ENCODE results near the gene SND1. TPM values are rescaled to one million over a fixed set of nuclear protein-coding genes. Genes with fewer than 3 reads are reported as not detected.

SND1 gene
- total and polyA plus RNA-seq, 5 donors from 2014 or later: 84.4 to 121 (median 86.9) TPM

GRCh38 chr7:128121711-128122530, 469.9 kb downstream of the SND1 start:
- H3K27me3 Mint-ChIP-seq: peaks cover 31% of the 10 kb centered on the region

DNA sequence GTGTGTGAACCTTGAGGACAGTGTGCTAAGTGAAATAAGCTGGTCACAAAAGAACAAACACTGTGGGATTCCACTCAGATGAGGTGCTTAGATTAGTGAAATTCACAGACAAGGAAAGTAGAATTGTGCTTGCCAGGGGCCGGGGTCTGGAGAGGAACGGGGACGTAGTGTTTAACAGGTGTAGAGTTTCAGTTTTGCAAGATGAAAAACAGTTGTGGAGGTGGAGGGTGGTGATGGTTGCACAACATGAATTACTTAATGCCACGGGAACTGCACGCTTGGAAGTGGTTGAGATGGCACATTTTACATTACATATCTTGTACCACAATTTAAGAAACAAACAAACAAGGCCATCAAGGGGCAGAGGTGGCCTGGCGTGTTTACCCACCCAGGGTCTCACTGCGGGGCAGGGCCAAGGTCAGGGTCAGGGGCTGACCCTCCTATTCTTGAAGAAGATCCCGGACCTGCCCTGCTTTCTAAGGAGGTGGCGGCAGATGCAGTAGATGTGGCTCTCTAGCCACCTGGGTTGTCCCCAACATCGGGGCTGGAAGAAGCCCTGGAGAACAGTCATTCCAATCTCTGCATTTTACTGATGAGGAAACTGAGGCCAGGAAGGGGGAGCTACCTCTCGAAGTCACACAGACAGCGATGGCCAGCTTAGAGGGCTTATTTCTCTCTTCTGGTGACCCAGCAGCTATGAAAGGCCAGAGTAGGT, 470.7 kb downstream of the SND1 start:
- H3K9me3 ChIP-seq (ENCODE audit: control insufficient read depth in 2 of 2, low read length in 2 of 2): no peaks in the 10 kb centered on the region
- no peaks in the 10 kb centered on the region for H3K36me3 ChIP-seq (ENCODE audit: control insufficient read depth, insufficient read depth, low read length)
- peak overlapping the region in 1 of 3 donors; percentile 49 for H3K27ac Mint-ChIP-seq
- no peak overlapping the region for H3K4me3 Mint-ChIP-seq
- no peak for ATAC-seq (ENCODE audit: low read depth in 2 of 2)
- H3K36me3 Mint-ChIP-seq: no peaks in the 10 kb centered on the region
- peaks cover 0 to 1% (median 0%) of the 10 kb centered on the region in 7 donors for H3K9me3 Mint-ChIP-seq
- H3K4me1 ChIP-seq (ENCODE audit: control insufficient read depth, insufficient read depth, low read length, poor library complexity, severe bottlenecking): no peaks in the 10 kb centered on the region
- no peak overlapping the region for H3K4me3 ChIP-seq (ENCODE audit: low read depth, low read length)
- H3K27me3 Mint-ChIP-seq: peaks cover 32% of the 10 kb centered on the region
- DNase-seq: no peak
- H3K4me1 Mint-ChIP-seq: peaks cover 0 to 6% (median 5%) of the 10 kb centered on the region in 4 donors
- no peak overlapping the region for H3K27ac ChIP-seq (ENCODE audit: insufficient read depth, low read length, poor library complexity, severe bottlenecking)
- H3K27me3 ChIP-seq (ENCODE audit: control insufficient read depth, insufficient read depth, low read length): peaks cover 5% of the 10 kb centered on the region

More at GRCh38 chr7:128121711-128122530, 469.9 kb downstream of the SND1 start:
- peaks cover 5% of the 10 kb centered on the region for H3K27me3 ChIP-seq (ENCODE audit: control insufficient read depth, insufficient read depth, low read length)
- peaks cover 0 to 6% (median 5%) of the 10 kb centered on the region in 4 donors for H3K4me1 Mint-ChIP-seq
- H3K36me3 Mint-ChIP-seq: no peaks in the 10 kb centered on the region
- H3K4me1 ChIP-seq (ENCODE audit: control insufficient read depth, insufficient read depth, low read length, poor library complexity, severe bottlenecking): no peaks in the 10 kb centered on the region
- no peak overlapping the region for H3K4me3 Mint-ChIP-seq
- no peaks in the 10 kb centered on the region for H3K36me3 ChIP-seq (ENCODE audit: control insufficient read depth, insufficient read depth, low read length)
- peaks cover 0 to 1% (median 0%) of the 10 kb centered on the region in 7 donors for H3K9me3 Mint-ChIP-seq
- DNase-seq (no peak), ATAC-seq (ENCODE audit: low read depth in 2 of 2) (no peak)
- no peak overlapping the region for H3K27ac Mint-ChIP-seq
- H3K27ac ChIP-seq (ENCODE audit: insufficient read depth, low read length, poor library complexity, severe bottlenecking): no peak overlapping the region
- no peak overlapping the region for H3K4me3 ChIP-seq (ENCODE audit: low read depth, low read length)
- H3K9me3 ChIP-seq (ENCODE audit: control insufficient read depth in 2 of 2, low read length in 2 of 2): no peaks in the 10 kb centered on the region

- Mint-ChIP-seq H3K27ac (peak overlapping the region in 1 of 3 donors; percentile 49), H3K9me3 (peaks cover 0 to 1% (median 0%) of the 10 kb centered on the region in 7 donors), H3K4me3 (no peak overlapping the region), H3K27me3 (peaks cover 30% of the 10 kb centered on the region), H3K4me1 (peaks cover 0 to 6% (median 4%) of the 10 kb centered on the region in 4 donors), H3K36me3 (no peaks in the 10 kb centered on the region)
- H3K27me3 ChIP-seq (ENCODE audit: control insufficient read depth, insufficient read depth, low read length): peaks cover 5% of the 10 kb centered on the region
- ATAC-seq (ENCODE audit: low read depth in 2 of 2) (no peak), DNase-seq (no peak)
- H3K27ac ChIP-seq (ENCODE audit: insufficient read depth, low read length, poor library complexity, severe bottlenecking): no peak overlapping the region
- H3K9me3 ChIP-seq (ENCODE audit: control insufficient read depth in 2 of 2, low read length in 2 of 2): no peaks in the 10 kb centered on the region
- H3K4me1 ChIP-seq (ENCODE audit: control insufficient read depth, insufficient read depth, low read length, poor library complexity, severe bottlenecking): no peaks in the 10 kb centered on the region
- no peaks in the 10 kb centered on the region for H3K36me3 ChIP-seq (ENCODE audit: control insufficient read depth, insufficient read depth, low read length)
- H3K4me3 ChIP-seq (ENCODE audit: low read depth, low read length): no peak overlapping the region
These were observed 471.5 kb downstream of the SND1 start for GRCh38 chr7:128123291-128124037.

DNA sequence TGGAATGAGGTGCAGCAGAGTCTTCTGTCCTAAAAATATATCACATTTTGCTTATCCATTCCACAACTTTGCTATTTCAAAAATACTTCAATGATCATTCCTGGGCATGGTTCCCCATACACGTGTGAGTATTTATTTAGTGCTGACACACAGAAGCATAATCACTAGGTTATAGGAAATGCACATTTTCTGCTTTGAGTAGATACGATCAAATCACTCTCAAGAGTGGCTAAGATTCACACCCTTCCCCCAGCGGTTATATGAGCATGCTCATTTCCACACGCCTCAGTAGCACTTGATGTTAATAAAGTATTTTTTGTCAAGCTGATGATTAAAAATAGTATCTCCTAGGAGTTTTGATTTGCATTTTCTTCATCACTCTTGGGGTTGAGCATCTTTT, 472.8 kb downstream of the SND1 start:
- peaks cover 0 to 1% (median 0%) of the 10 kb centered on the region in 7 donors for H3K9me3 Mint-ChIP-seq

DNA sequence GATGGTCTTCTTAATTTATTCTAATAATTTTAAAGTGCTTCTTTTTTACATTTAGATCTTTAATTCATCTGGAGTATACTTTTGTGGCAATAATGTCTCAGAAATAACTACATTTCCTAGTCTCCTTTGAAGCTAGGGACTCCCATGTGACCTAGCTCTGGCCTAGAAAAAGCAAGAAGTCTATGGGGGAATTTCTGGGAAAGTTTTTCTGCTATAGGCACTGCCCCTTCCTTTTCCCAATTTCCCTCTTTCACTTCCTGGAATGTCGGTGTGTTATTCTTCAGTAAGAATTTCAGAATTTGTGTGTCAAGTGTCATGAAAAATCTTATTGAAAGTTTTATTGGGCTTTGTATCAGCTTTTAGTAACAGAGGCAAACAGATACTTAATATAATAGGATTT, 473.8 kb downstream of the SND1 start:
- no peaks in the 10 kb centered on the region for H3K36me3 Mint-ChIP-seq
- peaks cover 23% of the 10 kb centered on the region for H3K27me3 Mint-ChIP-seq
- Histone ChIP-seq H3K4me3 (ENCODE audit: low read depth, low read length) (no peak overlapping the region), H3K27me3 (ENCODE audit: control insufficient read depth, insufficient read depth, low read length) (peaks cover 25% of the 10 kb centered on the region), H3K4me1 (ENCODE audit: control insufficient read depth, insufficient read depth, low read length, poor library complexity, severe bottlenecking) (no peaks in the 10 kb centered on the region), H3K27ac (ENCODE audit: insufficient read depth, low read length, poor library complexity, severe bottlenecking) (no peak overlapping the region), H3K9me3 (ENCODE audit: control insufficient read depth in 2 of 2, low read length in 2 of 2) (no peaks in the 10 kb centered on the region), H3K36me3 (ENCODE audit: control insufficient read depth, insufficient read depth, low read length) (no peaks in the 10 kb centered on the region)
- H3K4me1 Mint-ChIP-seq: peaks cover 0 to 6% (median 3%) of the 10 kb centered on the region in 4 donors
- ATAC-seq (ENCODE audit: low read depth in 2 of 2): no peak
- H3K4me3 Mint-ChIP-seq: no peak overlapping the region
- DNase-seq: no peak
- H3K9me3 Mint-ChIP-seq: peaks cover 0 to 1% (median 0%) of the 10 kb centered on the region in 7 donors
- H3K27ac Mint-ChIP-seq: no peak overlapping the region

More for the DNA sequence above, 472.8 kb downstream of the SND1 start:
- H3K36me3 Mint-ChIP-seq: no peaks in the 10 kb centered on the region
- ATAC-seq (ENCODE audit: low read depth in 2 of 2) (no peak), DNase-seq (no peak)
- H3K4me1 ChIP-seq (ENCODE audit: control insufficient read depth, insufficient read depth, low read length, poor library complexity, severe bottlenecking): no peaks in the 10 kb centered on the region
- no peaks in the 10 kb centered on the region for H3K36me3 ChIP-seq (ENCODE audit: control insufficient read depth, insufficient read depth, low read length)
- peaks cover 14% of the 10 kb centered on the region for H3K27me3 ChIP-seq (ENCODE audit: control insufficient read depth, insufficient read depth, low read length)
- peaks cover 28% of the 10 kb centered on the region for H3K27me3 Mint-ChIP-seq
- no peak overlapping the region for H3K27ac ChIP-seq (ENCODE audit: insufficient read depth, low read length, poor library complexity, severe bottlenecking)
- H3K4me3 Mint-ChIP-seq: no peak overlapping the region
- peaks cover 0 to 6% (median 3%) of the 10 kb centered on the region in 4 donors for H3K4me1 Mint-ChIP-seq
- no peaks in the 10 kb centered on the region for H3K9me3 ChIP-seq (ENCODE audit: control insufficient read depth in 2 of 2, low read length in 2 of 2)
- H3K27ac Mint-ChIP-seq: no peak overlapping the region
- no peak overlapping the region for H3K4me3 ChIP-seq (ENCODE audit: low read depth, low read length)

GRCh38 chr7:128128401-128128800, 476.4 kb downstream of the SND1 start:
- Histone ChIP-seq H3K4me3 (ENCODE audit: low read depth, low read length) (no peak overlapping the region), H3K27ac (ENCODE audit: insufficient read depth, low read length, poor library complexity, severe bottlenecking) (no peak overlapping the region), H3K4me1 (ENCODE audit: control insufficient read depth, insufficient read depth, low read length, poor library complexity, severe bottlenecking) (no peaks in the 10 kb centered on the region), H3K36me3 (ENCODE audit: control insufficient read depth, insufficient read depth, low read length) (no peaks in the 10 kb centered on the region), H3K9me3 (ENCODE audit: control insufficient read depth in 2 of 2, low read length in 2 of 2) (no peaks in the 10 kb centered on the region), H3K27me3 (ENCODE audit: control insufficient read depth, insufficient read depth, low read length) (peaks cover 38% of the 10 kb centered on the region)
- Mint-ChIP-seq H3K4me1 (peaks cover 0 to 6% (median 3%) of the 10 kb centered on the region in 4 donors), H3K36me3 (no peaks in the 10 kb centered on the region), H3K27me3 (peaks cover 19% of the 10 kb centered on the region), H3K9me3 (peaks cover 0 to 3% (median 0%) of the 10 kb centered on the region in 7 donors), H3K4me3 (no peak overlapping the region), H3K27ac (no peak overlapping the region)
- ATAC-seq (ENCODE audit: low read depth in 2 of 2) (no peak), DNase-seq (no peak)

DNA sequence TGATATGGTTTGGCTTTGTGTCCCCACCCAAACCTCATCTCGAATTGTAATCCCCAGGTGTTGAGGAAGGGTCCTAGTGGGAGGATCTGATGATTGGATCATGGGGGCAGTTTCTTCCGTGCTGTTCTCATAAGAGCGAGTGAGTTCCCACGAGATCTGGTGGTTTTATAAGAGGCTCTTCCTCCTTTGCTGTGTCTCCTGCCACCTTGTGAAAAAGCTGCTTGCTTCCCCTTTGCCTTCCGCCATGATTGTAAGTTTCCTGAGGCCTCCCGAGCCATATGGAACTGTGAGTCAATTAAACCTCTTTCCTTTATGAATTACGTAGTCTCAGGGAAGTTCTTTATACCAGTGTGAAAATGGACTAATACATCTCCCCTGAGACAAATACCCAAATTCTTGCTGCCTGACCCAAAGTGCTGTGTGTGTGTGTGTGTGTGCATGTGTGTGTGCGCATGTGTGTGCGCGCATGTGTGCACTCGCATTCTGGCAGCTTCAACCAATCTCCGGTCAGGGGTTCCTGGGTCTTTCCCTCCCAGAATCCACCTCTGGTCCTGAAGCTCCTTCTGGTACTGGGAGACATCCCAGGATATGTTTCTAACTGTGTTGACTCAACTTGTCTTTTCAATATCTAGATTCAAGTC, 477.4 kb downstream of the SND1 start:
- no peak for ATAC-seq (ENCODE audit: low read depth in 2 of 2)
- Mint-ChIP-seq H3K27me3 (peaks cover 19% of the 10 kb centered on the region), H3K27ac (no peak overlapping the region)

More for the DNA sequence above, 477.4 kb downstream of the SND1 start:
- no peak overlapping the region for H3K4me3 ChIP-seq (ENCODE audit: low read depth, low read length)
- H3K27me3 ChIP-seq (ENCODE audit: control insufficient read depth, insufficient read depth, low read length): peaks cover 41% of the 10 kb centered on the region
- no peaks in the 10 kb centered on the region for H3K36me3 ChIP-seq (ENCODE audit: control insufficient read depth, insufficient read depth, low read length)
- no peak overlapping the region for H3K4me3 Mint-ChIP-seq
- H3K4me1 ChIP-seq (ENCODE audit: control insufficient read depth, insufficient read depth, low read length, poor library complexity, severe bottlenecking): no peaks in the 10 kb centered on the region
- peaks cover 0 to 3% (median 0%) of the 10 kb centered on the region in 7 donors for H3K9me3 Mint-ChIP-seq
- no peak overlapping the region for H3K27ac ChIP-seq (ENCODE audit: insufficient read depth, low read length, poor library complexity, severe bottlenecking)
- no peaks in the 10 kb centered on the region for H3K36me3 Mint-ChIP-seq
- no peak for DNase-seq
- no peaks in the 10 kb centered on the region for H3K9me3 ChIP-seq (ENCODE audit: control insufficient read depth in 2 of 2, low read length in 2 of 2)
- H3K4me1 Mint-ChIP-seq: peaks cover 0 to 7% (median 4%) of the 10 kb centered on the region in 4 donors
